GM18517 (cell line): ENCODE results near the gene HOXA13.

Source experiments
- ATAC-seq: cut with Tn5 transposase; IDR thresholded peaks from one replicate; pipeline ENCODE4 v1.9.1; 2021; ENCODE audit warnings: mild to moderate bottlenecking, moderate library complexity; ENCODE audit not compliant: unreplicated experiment

HOXA13 gene

GRCh38 chr7:27182861-27183681 lies 16.8 kb downstream of the HOXA13 start:
- ATAC-seq, result no peak

- ATAC-seq, result no peak
These were observed 17.5 kb downstream of the HOXA13 start for GRCh38 chr7:27182285-27182841.

GRCh38 chr7:27181795-27182275 lies 18.1 kb downstream of the HOXA13 start:
- ATAC-seq, result no peak

GRCh38 chr7:27180431-27181420 lies 19.2 kb downstream of the HOXA13 start:
- no peak for ATAC-seq

GRCh38 chr7:27179503-27180430 lies 20.1 kb downstream of the HOXA13 start:
- ATAC-seq, result no peak

GRCh38 chr7:27179030-27179429 lies 20.9 kb downstream of the HOXA13 start:
- ATAC-seq, result no peak

- no peak for ATAC-seq
These were observed 21.5 kb downstream of the HOXA13 start for GRCh38 chr7:27178366-27178765.

- no peak for ATAC-seq
These were observed 22.0 kb downstream of the HOXA13 start for GRCh38 chr7:27177795-27178320.

GRCh38 chr7:27176962-27177794 lies 22.7 kb downstream of the HOXA13 start:
- no peak for ATAC-seq

- ATAC-seq, result no peak
These were observed 23.4 kb downstream of the HOXA13 start for GRCh38 chr7:27176524-27176845.

GRCh38 chr7:27175626-27176523 lies 24.0 kb downstream of the HOXA13 start:
- ATAC-seq, result no peak

GRCh38 chr7:27174874-27175625 lies 24.8 kb downstream of the HOXA13 start:
- ATAC-seq, result no peak

GRCh38 chr7:27173956-27174873 lies 25.7 kb downstream of the HOXA13 start, which contains the start of gene HOXA10:
Gene HOXA10, minus strand, starts transcription at chr7:27174320. Its CDS starts 14 bp downstream, at chr7:27174306.
- no peak for ATAC-seq

- no peak for ATAC-seq
These were observed 26.4 kb downstream of the HOXA13 start for GRCh38 chr7:27173511-27173955.

GRCh38 chr7:27172823-27173510 lies 26.9 kb downstream of the HOXA13 start:
- no peak for ATAC-seq
